HepG2 (cell line): ENCODE measurements around the gene MDFI. TPM values are rescaled to one million over a fixed set of nuclear protein-coding genes. Genes with fewer than 3 reads are reported as not detected.

ENCODE experiments used
- CBFB ChIP-seq: sonication (generic); formaldehyde crosslinking; IDR thresholded peaks from 2 replicates; pipeline ENCODE4 v1.4.0; 2020; ENCODE audit warnings: missing genetic modification reagents
- KAT2B ChIP-seq: fragments of 150-350 bp; IDR thresholded peaks from 2 replicates; pipeline ENCODE4 v1.6.1; 2014; ENCODE audit warnings: low read depth, low read length, borderline replicate concordance
- MAX ChIP-seq: IDR thresholded peaks from 2 replicates; pipeline ENCODE4 v1.6.1; 2012; ENCODE audit warnings: inconsistent platforms
- RERE ChIP-seq: IDR thresholded peaks from 2 replicates; pipeline ENCODE4 v1.6.1; 2016; ENCODE audit warnings: low read depth, missing genetic modification reagents, missing compliant biosample characterization
- RFX5 ChIP-seq: IDR thresholded peaks from 2 replicates; pipeline ENCODE4 v1.6.1; 2011; ENCODE audit warnings: low read depth, low read length, improper control_type of control experiment
- RFXAP ChIP-seq: sonication (generic); formaldehyde crosslinking; IDR thresholded peaks from 2 replicates; pipeline ENCODE4 v1.4.0; 2020; ENCODE audit warnings: missing genetic modification reagents, borderline replicate concordance
- TBL1XR1 ChIP-seq: fragments of 150-350 bp; IDR thresholded peaks from 2 replicates; pipeline ENCODE4 v1.6.1; 2014; ENCODE audit warnings: borderline replicate concordance, low read length; ENCODE audit not compliant: partially characterized antibody
- ZKSCAN1 ChIP-seq: fragments of 150-350 bp; IDR thresholded peaks from 2 replicates; pipeline ENCODE4 v1.6.1; 2014; ENCODE audit warnings: low read length
- ZNF121 ChIP-seq: sonication (generic); formaldehyde crosslinking; IDR thresholded peaks from 2 replicates; pipeline ENCODE4 v1.5.0; 2020; ENCODE audit warnings: mild to moderate bottlenecking, missing genetic modification reagents
- ZNF18 ChIP-seq: sonication (generic); formaldehyde crosslinking; IDR thresholded peaks from 2 replicates; pipeline ENCODE4 v1.8.0; 2022; ENCODE audit warnings: mild to moderate bottlenecking, missing genetic modification reagents; ENCODE audit not compliant: insufficient replicate concordance
- ZNF260 ChIP-seq: sonication (generic); formaldehyde crosslinking; IDR thresholded peaks from 2 replicates; pipeline ENCODE4 v1.4.0; 2020; ENCODE audit warnings: missing genetic modification reagents, low read depth, mild to moderate bottlenecking, borderline replicate concordance
- ZNF318 ChIP-seq: sonication (generic); formaldehyde crosslinking; IDR thresholded peaks from 2 replicates; pipeline ENCODE4 v1.4.0; 2020; ENCODE audit warnings: mild to moderate bottlenecking, missing genetic modification reagents
- ZNF790 ChIP-seq: sonication (generic); formaldehyde crosslinking; IDR thresholded peaks from 2 replicates; pipeline ENCODE4 v1.8.0; 2022; ENCODE audit warnings: missing genetic modification reagents, mild to moderate bottlenecking, borderline replicate concordance
- ZSCAN12 ChIP-seq: sonication (generic); formaldehyde crosslinking; IDR thresholded peaks from 2 replicates; pipeline ENCODE4 v1.9.0; 2021; ENCODE audit warnings: mild to moderate bottlenecking, missing genetic modification reagents
- polyA plus RNA-seq, 8 experiments: library from polyadenylated mRNA; depleted of rRNA in 3 of 8; stranded (reverse) in 7 of 8; unstranded in 1 of 8; fragments of >200 nt; fragmentation: Illumina TruSeq in 4 of 8; extraction: Trizol in 4 of 8; gene quantifications; 2 replicates each; pipeline versions ENCODE4 v1.2.1 to v1.2.3, GENCODE V29; 2011 to 2016; ENCODE audit warnings: low read depth in 4 of 8, missing spikeins in 1 of 8, mixed read lengths in 1 of 8; ENCODE audit not compliant: insufficient read depth in 1 of 8
- total RNA-seq, 5 experiments: library from RNA; depleted of rRNA; stranded (reverse); fragments of >200 nt; fragmentation: Illumina TruSeq; extraction: Trizol; gene quantifications; 2 replicates each; pipeline ENCODE4 v1.2.3, GENCODE V29; 2016; ENCODE audit warnings: low read depth in 1 of 5

Gene MDFI
- total and polyA plus RNA-seq, 2 of the 13 experiments (the other 11 are each of a cell fraction or from before 2014, with no cell fraction given) = 0.28 TPM; not detected in 1

- no peak for TF ChIP-seq RERE (CRISPR knock-in tag)
- TF ChIP-seq ZNF318 = no peak
- TF ChIP-seq ZNF18 (CRISPR knock-in tag) = no peak
- no peak for TF ChIP-seq ZKSCAN1
- TF ChIP-seq TBL1XR1 = no peak
- TF ChIP-seq MAX = peak; percentile 8; the same call in 1 of the 2 replicates
- TF ChIP-seq ZNF790 (CRISPR knock-in tag) = no peak
- no peak for TF ChIP-seq KAT2B
- peak; percentile 46; the same call in 1 of the 2 replicates for TF ChIP-seq RFX5
- peak; percentile 8; the same call in 1 of the 2 replicates for TF ChIP-seq RFXAP (CRISPR knock-in tag)
- TF ChIP-seq CBFB (CRISPR knock-in tag) = 0 out of 2 replicates have a peak, but pooled peaks have one; percentile 56
- no peak for TF ChIP-seq ZNF121 (CRISPR knock-in tag)
- TF ChIP-seq ZNF260 (CRISPR knock-in tag) = no peak
- no peak for TF ChIP-seq ZSCAN12 (CRISPR knock-in tag)
Measured at GRCh38 chr6:41682056-41682477, 43.8 kb downstream of the MDFI start (continued).
